GM23248 (cell line): ENCODE results near the gene MSI1. TPM values are rescaled to one million over a fixed set of nuclear protein-coding genes. Genes with fewer than 3 reads are reported as not detected.

ENCODE experiments used
- DNase-seq: peaks from one replicate; pipeline ENCODE4 v3.0.0-alpha.2; 2015
- H2AFZ ChIP-seq: fragments of 200-600 bp; sonication (generic); 2 replicates; pipeline ENCODE4 v1.6.1; 2016; ENCODE audit warnings: antibody characterized with exemption
- H3F3A ChIP-seq: fragments of 200-600 bp; sonication (generic); 2 replicates; pipeline ENCODE4 v1.6.1; 2016; ENCODE audit warnings: mild to moderate bottlenecking, antibody characterized with exemption, mixed run types; ENCODE audit not compliant: insufficient read depth
- H3K27ac ChIP-seq: fragments of 200-600 bp; sonication (generic); 2 replicates; pipeline ENCODE4 v1.5.1; 2016; ENCODE audit warnings: mild to moderate bottlenecking
- H3K27me3 ChIP-seq: fragments of 200-600 bp; sonication (generic); replicated peaks from 2 replicates; pipeline ENCODE4 v1.6.1; 2016; ENCODE audit warnings: mild to moderate bottlenecking; ENCODE audit not compliant: insufficient read depth
- H3K36me3 ChIP-seq: fragments of 200-600 bp; sonication (generic); 2 replicates; pipeline ENCODE4 v1.6.1; 2016; ENCODE audit warnings: low read depth, mild to moderate bottlenecking
- H3K4me1 ChIP-seq: fragments of 200-600 bp; sonication (generic); 2 replicates; pipeline ENCODE4 v1.6.1; 2016; ENCODE audit warnings: mild to moderate bottlenecking; ENCODE audit not compliant: insufficient read depth
- H3K4me2 ChIP-seq: fragments of 200-600 bp; sonication (generic); one replicate; pipeline ENCODE4 v1.6.1; 2016; ENCODE audit warnings: mild to moderate bottlenecking; ENCODE audit not compliant: unreplicated experiment
- H3K4me3 ChIP-seq: fragments of 200-600 bp; sonication (generic); 2 replicates; pipeline ENCODE4 v1.5.1; 2016; ENCODE audit warnings: mild to moderate bottlenecking
- H3K79me2 ChIP-seq: fragments of 200-600 bp; sonication (generic); 2 replicates; pipeline ENCODE4 v1.6.1; 2016; ENCODE audit warnings: mild to moderate bottlenecking; ENCODE audit not compliant: insufficient read depth
- H3K9ac ChIP-seq: fragments of 200-600 bp; sonication (generic); 2 replicates; pipeline ENCODE4 v1.6.1; 2016; ENCODE audit warnings: mild to moderate bottlenecking
- H3K9me2 ChIP-seq: fragments of 200-600 bp; sonication (generic); 2 replicates; pipeline ENCODE4 v1.6.1; 2016; ENCODE audit warnings: mixed run types, mild to moderate bottlenecking, moderate library complexity; ENCODE audit not compliant: insufficient read depth
- H3K9me3 ChIP-seq: fragments of 200-600 bp; sonication (generic); one replicate; pipeline ENCODE4 v1.6.1; 2017; ENCODE audit warnings: low read depth
- H4K20me1 ChIP-seq: fragments of 200-600 bp; sonication (generic); 2 replicates; pipeline ENCODE4 v1.6.0; 2016; ENCODE audit not compliant: insufficient read depth
- EZH2 ChIP-seq: fragments of 200-600 bp; sonication (generic); IDR thresholded peaks from 2 replicates; pipeline ENCODE4 v1.6.1; 2018; ENCODE audit warnings: antibody characterized with exemption, mild to moderate bottlenecking; ENCODE audit not compliant: insufficient read depth, poor library complexity, severe bottlenecking
- EZH2phosphoT487 ChIP-seq: fragments of 200-600 bp; sonication (generic); IDR thresholded peaks from 2 replicates; pipeline ENCODE4 v1.6.1; 2018; ENCODE audit warnings: antibody characterized with exemption, moderate library complexity, mild to moderate bottlenecking, low read depth; ENCODE audit not compliant: insufficient read depth
- WGBS, 2 experiments: methylation state at CpG; one replicate each; pipeline ENCODE4 v1.1.6; 2015 to 2017; ENCODE audit warnings: low lambda C conversion rate in 2 of 2, low coverage in 1 of 2; ENCODE audit errors: missing lambda C conversion rate in 2 of 2; 5-methylcytosine and 5-hydroxymethylcytosine counted together
- in situ Hi-C: fragments of 300-500 bp; cut with MboI; formaldehyde crosslinking; loops from 2 replicates; pipeline ENCODE4 v1.15.0; 2020
- polyA plus RNA-seq: library from polyadenylated mRNA; unstranded; fragments of >200 nt; fragmentation: Nextera tagmentation; extraction: Ambion mirVana; gene quantifications from 2 replicates; pipeline ENCODE4 v1.2.1, GENCODE V29; 2016
- total RNA-seq: library from RNA; depleted of rRNA; stranded (reverse); fragments of >200 nt; shearing (Covaris generic); gene quantifications from 2 replicates; pipeline ENCODE4 v1.2.3, GENCODE V29; 2014

The MSI1 gene
- total and polyA plus RNA-seq, 2 experiments from 2014 or later = not detected

DNA sequence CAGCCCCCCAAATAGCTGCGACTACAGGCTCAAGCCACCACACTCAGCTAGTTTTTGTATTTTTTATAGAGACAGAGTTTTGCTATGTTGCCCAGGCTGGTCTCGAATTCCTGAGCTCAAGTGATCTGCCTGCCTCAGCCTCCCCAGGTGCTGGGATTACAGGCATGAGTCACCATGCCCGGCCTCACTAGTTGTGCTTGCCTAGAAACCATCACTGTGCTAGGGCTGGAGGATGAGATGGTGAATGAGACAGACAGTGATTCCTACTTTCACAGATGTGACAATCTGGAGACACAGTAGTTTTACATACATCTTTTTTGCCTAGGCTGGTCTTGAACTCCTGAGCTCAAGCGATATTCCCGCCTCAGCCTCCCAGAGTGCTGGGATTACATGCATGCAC is 7.5 kb upstream of the MSI1 start:
- WGBS, 2 experiments = 54 to 72% methylated on average over 5 of the region's 5 CpGs
- no peak for DNase-seq
- Histone ChIP-seq H3K27ac (no peak overlapping the region), H3K79me2 (no peaks in the 10 kb centered on the region), H3K9me2 (no peaks in the 10 kb centered on the region), H3F3A (no peaks in the 10 kb centered on the region), H3K9ac (no peak overlapping the region), H3K4me3 (no peak overlapping the region), H3K4me1 (no peaks in the 10 kb centered on the region), H2AFZ (no peak overlapping the region), H3K4me2 (no peak overlapping the region), H3K36me3 (no peaks in the 10 kb centered on the region), H4K20me1 (no peaks in the 10 kb centered on the region), H3K9me3 (no peaks in the 10 kb centered on the region), H3K27me3 (peaks cover 61% of the 10 kb centered on the region)
- in situ Hi-C loops = no loop called here
- TF ChIP-seq EZH2phosphoT487 (no peak), EZH2 (no peak)

DNA sequence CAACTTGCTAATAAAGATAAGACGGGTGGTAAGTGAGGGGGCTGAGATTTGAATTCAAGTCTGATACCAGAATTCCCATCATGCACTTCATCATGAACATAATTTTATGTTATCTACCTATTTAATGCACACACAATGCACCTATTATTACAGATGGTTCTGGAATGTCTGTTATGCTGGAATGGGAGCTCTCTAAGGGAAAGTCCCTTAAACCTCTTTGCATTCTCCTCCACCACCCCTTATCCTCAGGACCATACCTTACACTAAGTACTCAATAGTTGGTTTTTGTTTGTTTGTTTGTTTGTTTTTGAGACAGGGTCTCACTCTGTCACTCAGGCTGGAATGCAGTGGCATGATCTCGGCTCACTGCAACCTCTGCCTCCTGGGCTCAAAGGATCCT is 7.0 kb upstream of the MSI1 start:
- TF ChIP-seq EZH2 (no peak), EZH2phosphoT487 (no peak)
- no peaks in the 10 kb centered on the region for H3K9me3 ChIP-seq
- in situ Hi-C loops = no loop called here
- H2AFZ ChIP-seq = no peak overlapping the region
- H3K27ac ChIP-seq = no peak overlapping the region
- H4K20me1 ChIP-seq = no peaks in the 10 kb centered on the region
- no peaks in the 10 kb centered on the region for H3K4me1 ChIP-seq
- DNase-seq = no peak
- H3K9ac ChIP-seq = no peak overlapping the region
- 62 to 65% methylated on average over 2 of the region's 2 CpGs for WGBS, 2 experiments
- no peaks in the 10 kb centered on the region for H3K9me2 ChIP-seq
- peaks cover 63% of the 10 kb centered on the region for H3K27me3 ChIP-seq
- no peaks in the 10 kb centered on the region for H3K79me2 ChIP-seq
- H3K4me3 ChIP-seq = no peak overlapping the region
- no peaks in the 10 kb centered on the region for H3K36me3 ChIP-seq
- H3K4me2 ChIP-seq = no peak overlapping the region
- H3F3A ChIP-seq = no peaks in the 10 kb centered on the region

DNA sequence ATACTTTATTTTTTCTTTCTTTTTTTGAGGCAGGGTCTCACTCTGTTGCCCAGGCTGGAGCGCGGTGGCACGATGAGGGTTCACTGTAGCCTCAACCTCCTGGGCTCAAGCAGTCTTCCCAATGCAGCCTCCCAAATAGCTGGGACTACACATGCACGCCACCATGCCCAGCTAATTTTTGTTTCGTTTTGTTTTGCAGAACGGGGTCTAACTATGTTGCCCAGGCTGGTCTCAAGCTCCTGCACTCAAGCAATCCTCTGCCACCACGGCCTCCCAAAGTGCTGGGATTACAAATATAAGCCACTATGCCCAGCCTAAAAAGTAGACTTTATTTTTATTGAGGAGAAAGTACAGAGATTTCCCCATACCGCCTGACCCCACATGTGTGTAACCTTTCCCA is 4.7 kb upstream of the MSI1 start:
- no peak overlapping the region for H3K4me3 ChIP-seq
- H3F3A ChIP-seq = no peaks in the 10 kb centered on the region
- H3K9ac ChIP-seq = no peak overlapping the region
- no peak for TF ChIP-seq EZH2
- no peak for TF ChIP-seq EZH2phosphoT487
- no peaks in the 10 kb centered on the region for H3K79me2 ChIP-seq
- H3K27ac ChIP-seq = no peak overlapping the region
- 70 to 72% methylated on average over 8 of the region's 8 CpGs for WGBS, 2 experiments
- H4K20me1 ChIP-seq = no peaks in the 10 kb centered on the region
- H3K27me3 ChIP-seq = peaks cover 82% of the 10 kb centered on the region
- in situ Hi-C loops = no loop called here
- H3K9me3 ChIP-seq = no peaks in the 10 kb centered on the region
- H3K4me1 ChIP-seq = no peaks in the 10 kb centered on the region
- H2AFZ ChIP-seq = no peak overlapping the region
- no peak overlapping the region for H3K4me2 ChIP-seq
- no peaks in the 10 kb centered on the region for H3K9me2 ChIP-seq
- DNase-seq = no peak
- H3K36me3 ChIP-seq = no peaks in the 10 kb centered on the region

DNA sequence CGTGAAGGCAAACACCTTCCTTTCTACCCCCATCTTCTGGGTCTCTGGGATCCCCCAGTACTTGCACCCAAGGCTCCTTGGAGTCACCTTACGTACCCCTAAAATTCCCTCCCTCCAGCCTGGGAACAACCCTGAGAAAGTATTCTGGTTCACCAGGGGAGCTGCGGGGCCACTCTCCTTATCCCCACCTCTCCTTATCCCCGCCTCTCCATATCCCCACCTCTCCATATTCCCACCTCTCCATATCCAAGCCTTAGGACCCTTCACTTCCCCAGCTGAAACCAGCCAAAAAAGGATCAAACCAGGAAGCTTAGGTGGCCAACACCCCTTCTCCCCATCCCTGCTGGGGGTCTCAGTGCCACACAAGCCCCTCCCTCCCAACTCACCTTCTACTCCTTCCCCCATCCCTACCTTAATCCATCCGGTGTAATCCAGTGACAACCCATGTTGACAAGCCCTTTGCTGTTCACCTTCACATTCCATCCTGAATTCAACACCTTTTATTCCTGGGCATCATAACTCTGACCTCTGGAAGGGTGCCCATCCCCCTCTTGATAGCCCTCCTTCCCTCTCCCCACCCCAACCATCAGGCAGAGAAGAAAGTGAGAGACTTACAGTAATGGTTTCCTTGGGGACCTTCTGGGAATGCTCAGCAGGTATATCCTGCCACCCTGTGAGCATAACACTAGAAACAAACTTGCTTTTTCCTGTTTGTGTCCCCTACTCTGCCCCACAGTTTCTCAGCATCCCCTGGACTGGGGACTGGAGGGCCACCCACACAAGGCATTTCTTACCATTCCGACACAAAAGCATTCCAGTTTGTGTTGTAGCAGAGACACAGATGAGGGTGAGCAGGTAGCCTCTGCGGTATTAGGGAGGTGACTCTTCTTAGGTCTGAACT is 1.6 kb upstream of the MSI1 start:
- TF ChIP-seq EZH2phosphoT487 (no peak), EZH2 (no peak)
- Histone ChIP-seq H2AFZ (no peak overlapping the region), H3K9me2 (no peaks in the 10 kb centered on the region), H3K4me1 (no peaks in the 10 kb centered on the region), H3K4me2 (no peak overlapping the region), H3K9me3 (no peaks in the 10 kb centered on the region), H3K9ac (no peak overlapping the region), H4K20me1 (no peaks in the 10 kb centered on the region), H3F3A (0 out of 2 replicates have a peak, but pooled peaks cover 4% of the 10 kb centered on the region), H3K27me3 (peaks cover 76% of the 10 kb centered on the region), H3K27ac (no peak overlapping the region), H3K36me3 (no peaks in the 10 kb centered on the region), H3K4me3 (no peak overlapping the region), H3K79me2 (no peaks in the 10 kb centered on the region)
- DNase-seq = no peak
- in situ Hi-C loops = no loop called here
- WGBS, 2 experiments = 39 to 44% methylated on average over 7 of the region's 7 CpGs
